ENCODE measurements around the gene ALLC.

Gene ALLC

DNA sequence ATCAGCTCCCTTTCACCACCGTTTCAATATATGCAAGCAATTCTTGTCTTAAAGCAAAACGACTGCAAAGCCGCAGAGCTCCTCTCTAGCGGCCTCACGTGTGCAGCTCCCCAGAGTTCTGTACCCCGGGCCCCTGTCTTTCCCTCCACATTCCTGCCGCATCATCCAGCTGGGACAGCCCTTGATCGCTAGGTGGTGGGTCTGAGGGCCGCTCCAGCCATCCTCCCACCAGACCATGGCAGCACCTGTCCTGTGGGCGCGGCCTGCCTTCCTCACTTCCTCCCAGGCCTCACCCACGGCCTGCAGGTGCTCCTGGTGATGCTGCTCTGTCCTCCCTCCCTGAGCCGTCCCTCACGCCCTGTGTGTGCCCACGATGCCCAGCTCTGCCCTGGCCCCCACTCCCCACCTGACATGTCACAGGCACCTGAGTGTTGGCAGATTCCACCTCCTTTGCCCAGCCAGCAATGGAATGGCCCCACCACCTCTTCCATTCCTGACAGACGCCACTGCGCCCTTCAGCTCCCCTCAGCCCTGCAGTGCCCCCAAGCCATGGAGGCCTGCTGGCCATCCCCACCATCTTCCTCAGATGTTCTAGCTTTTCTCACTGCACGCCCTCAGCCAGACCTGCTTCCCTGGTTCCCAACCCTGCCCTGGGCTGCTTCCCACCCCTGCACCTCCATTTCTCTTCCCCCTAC lies 15.3 kb upstream of the ALLC start:
- Histone ChIP-seq H3K36me3 (ENCODE audit: control insufficient read depth, low read length) (no peaks in the 10 kb centered on the region), H3K4me2 (ENCODE audit: low read length) (no peak overlapping the region), H3F3A (ENCODE audit: control insufficient read depth, insufficient read depth) (no peaks in the 10 kb centered on the region), H3K4me3 (ENCODE audit: low read length) (no peak overlapping the region), H3K4me1 (ENCODE audit: control insufficient read depth, low read length) (peaks cover 11% of the 10 kb centered on the region), H3K9me2 (replicated peaks; ENCODE audit: control insufficient read depth, low read length) (no peaks in the 10 kb centered on the region), H3K27ac (ENCODE audit: low read depth, low read length) (no peak overlapping the region), H3K79me2 (ENCODE audit: control insufficient read depth, low read length) (no peaks in the 10 kb centered on the region), H4K20me1 (ENCODE audit: control insufficient read depth, insufficient read depth, low read depth, low read length) (no peaks in the 10 kb centered on the region), H3K27me3 (ENCODE audit: control insufficient read depth, low read length) (no peaks in the 10 kb centered on the region), H3K9me3 (ENCODE audit: control insufficient read depth, insufficient read depth, low read length) (no peaks in the 10 kb centered on the region)
- TF ChIP-seq, protein P1, sequence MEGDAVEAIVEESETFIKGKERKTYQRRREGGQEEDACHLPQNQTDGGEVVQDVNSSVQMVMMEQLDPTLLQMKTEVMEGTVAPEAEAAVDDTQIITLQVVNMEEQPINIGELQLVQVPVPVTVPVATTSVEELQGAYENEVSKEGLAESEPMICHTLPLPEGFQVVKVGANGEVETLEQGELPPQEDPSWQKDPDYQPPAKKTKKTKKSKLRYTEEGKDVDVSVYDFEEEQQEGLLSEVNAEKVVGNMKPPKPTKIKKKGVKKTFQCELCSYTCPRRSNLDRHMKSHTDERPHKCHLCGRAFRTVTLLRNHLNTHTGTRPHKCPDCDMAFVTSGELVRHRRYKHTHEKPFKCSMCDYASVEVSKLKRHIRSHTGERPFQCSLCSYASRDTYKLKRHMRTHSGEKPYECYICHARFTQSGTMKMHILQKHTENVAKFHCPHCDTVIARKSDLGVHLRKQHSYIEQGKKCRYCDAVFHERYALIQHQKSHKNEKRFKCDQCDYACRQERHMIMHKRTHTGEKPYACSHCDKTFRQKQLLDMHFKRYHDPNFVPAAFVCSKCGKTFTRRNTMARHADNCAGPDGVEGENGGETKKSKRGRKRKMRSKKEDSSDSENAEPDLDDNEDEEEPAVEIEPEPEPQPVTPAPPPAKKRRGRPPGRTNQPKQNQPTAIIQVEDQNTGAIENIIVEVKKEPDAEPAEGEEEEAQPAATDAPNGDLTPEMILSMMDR (IDR thresholded peaks at IDR 0.05; ENCODE audit: low read depth, low read length, poor library complexity, severe bottlenecking) = no peak
- no peak for TF ChIP-seq EZH2phosphoT487 (IDR thresholded peaks at IDR 0.05; ENCODE audit: borderline replicate concordance, low read length)

DNA sequence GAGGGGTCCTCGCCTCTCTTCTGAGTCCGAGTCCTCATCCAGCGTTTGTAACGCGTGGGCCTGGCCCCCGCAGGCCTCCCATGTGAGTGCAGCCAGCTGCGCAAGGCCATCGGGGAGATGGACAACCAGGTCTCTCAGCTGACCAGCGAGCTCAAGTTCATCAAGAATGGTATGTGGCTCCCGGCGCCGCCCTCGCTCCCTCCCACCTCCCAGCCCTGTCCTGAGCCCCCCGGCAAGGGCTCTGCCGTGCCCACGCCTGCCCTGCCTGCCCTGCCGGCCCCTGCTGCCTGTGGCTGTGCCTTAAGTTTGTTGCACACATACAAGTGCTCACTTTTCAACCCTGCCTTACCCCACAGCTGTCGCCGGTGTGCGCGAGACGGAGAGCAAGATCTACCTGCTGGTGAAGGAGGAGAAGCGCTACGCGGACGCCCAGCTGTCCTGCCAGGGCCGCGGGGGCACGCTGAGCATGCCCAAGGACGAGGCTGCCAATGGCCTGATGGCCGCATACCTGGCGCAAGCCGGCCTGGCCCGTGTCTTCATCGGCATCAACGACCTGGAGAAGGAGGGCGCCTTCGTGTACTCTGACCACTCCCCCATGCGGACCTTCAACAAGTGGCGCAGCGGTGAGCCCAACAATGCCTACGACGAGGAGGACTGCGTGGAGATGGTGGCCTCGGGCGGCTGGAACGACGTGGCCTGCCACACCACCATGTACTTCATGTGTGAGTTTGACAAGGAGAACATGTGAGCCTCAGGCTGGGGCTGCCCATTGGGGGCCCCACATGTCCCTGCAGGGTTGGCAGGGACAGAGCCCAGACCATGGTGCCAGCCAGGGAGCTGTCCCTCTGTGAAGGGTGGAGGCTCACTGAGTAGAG lies 14.4 kb upstream of the ALLC start:
- no peaks in the 10 kb centered on the region for H3K9me2 ChIP-seq (replicated peaks; ENCODE audit: control insufficient read depth, low read length)
- H3K36me3 ChIP-seq (ENCODE audit: control insufficient read depth, low read length) = no peaks in the 10 kb centered on the region
- no peaks in the 10 kb centered on the region for H3K9me3 ChIP-seq (ENCODE audit: control insufficient read depth, insufficient read depth, low read length)
- no peak overlapping the region for H3K4me2 ChIP-seq (ENCODE audit: low read length)
- no peak overlapping the region for H3K27ac ChIP-seq (ENCODE audit: low read depth, low read length)
- peaks cover 11% of the 10 kb centered on the region for H3K4me1 ChIP-seq (ENCODE audit: control insufficient read depth, low read length)
- TF ChIP-seq EZH2phosphoT487 (IDR thresholded peaks at IDR 0.05; ENCODE audit: borderline replicate concordance, low read length) = no peak
- TF ChIP-seq, protein P1 (IDR thresholded peaks at IDR 0.05; ENCODE audit: low read depth, low read length, poor library complexity, severe bottlenecking) = no peak
- no peaks in the 10 kb centered on the region for H3F3A ChIP-seq (ENCODE audit: control insufficient read depth, insufficient read depth)
- H4K20me1 ChIP-seq (ENCODE audit: control insufficient read depth, insufficient read depth, low read depth, low read length) = no peaks in the 10 kb centered on the region
- no peaks in the 10 kb centered on the region for H3K79me2 ChIP-seq (ENCODE audit: control insufficient read depth, low read length)
- no peaks in the 10 kb centered on the region for H3K27me3 ChIP-seq (ENCODE audit: control insufficient read depth, low read length)
- no peak overlapping the region for H3K4me3 ChIP-seq (ENCODE audit: low read length)

DNA sequence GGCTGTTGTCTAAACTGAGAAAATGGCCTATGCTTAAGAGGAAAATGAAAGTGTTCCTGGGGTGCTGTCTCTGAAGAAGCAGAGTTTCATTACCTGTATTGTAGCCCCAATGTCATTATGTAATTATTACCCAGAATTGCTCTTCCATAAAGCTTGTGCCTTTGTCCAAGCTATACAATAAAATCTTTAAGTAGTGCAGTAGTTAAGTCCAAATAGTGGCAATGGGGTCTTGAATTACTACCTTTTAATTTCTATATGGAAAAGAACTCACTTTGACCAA lies 13.8 kb upstream of the ALLC start:
- Histone ChIP-seq H3K9me3 (ENCODE audit: control insufficient read depth, insufficient read depth, low read length) (no peaks in the 10 kb centered on the region), H4K20me1 (ENCODE audit: control insufficient read depth, insufficient read depth, low read depth, low read length) (no peaks in the 10 kb centered on the region), H3K4me3 (ENCODE audit: low read length) (no peak overlapping the region), H3K4me1 (ENCODE audit: control insufficient read depth, low read length) (peaks cover 9% of the 10 kb centered on the region), H3K27me3 (ENCODE audit: control insufficient read depth, low read length) (no peaks in the 10 kb centered on the region), H3K79me2 (ENCODE audit: control insufficient read depth, low read length) (no peaks in the 10 kb centered on the region), H3K4me2 (ENCODE audit: low read length) (no peak overlapping the region), H3K27ac (ENCODE audit: low read depth, low read length) (no peak overlapping the region), H3K9me2 (replicated peaks; ENCODE audit: control insufficient read depth, low read length) (no peaks in the 10 kb centered on the region), H3K36me3 (ENCODE audit: control insufficient read depth, low read length) (no peaks in the 10 kb centered on the region), H3F3A (ENCODE audit: control insufficient read depth, insufficient read depth) (no peaks in the 10 kb centered on the region)
- TF ChIP-seq EZH2phosphoT487 (IDR thresholded peaks at IDR 0.05; ENCODE audit: borderline replicate concordance, low read length) = no peak
- TF ChIP-seq, protein P1 (IDR thresholded peaks at IDR 0.05; ENCODE audit: low read depth, low read length, poor library complexity, severe bottlenecking) = no peak
